ENCODE measurements around the gene DAB1. TPM values are rescaled to one million over a fixed set of nuclear protein-coding genes. Genes with fewer than 3 reads are reported as not detected.

Gene DAB1
- total and polyA plus RNA-seq, 2 of the 8 experiments (the other 6 are each of a cell fraction or from before 2014, with no cell fraction given): 4.4 to 11.8 TPM

DNA sequence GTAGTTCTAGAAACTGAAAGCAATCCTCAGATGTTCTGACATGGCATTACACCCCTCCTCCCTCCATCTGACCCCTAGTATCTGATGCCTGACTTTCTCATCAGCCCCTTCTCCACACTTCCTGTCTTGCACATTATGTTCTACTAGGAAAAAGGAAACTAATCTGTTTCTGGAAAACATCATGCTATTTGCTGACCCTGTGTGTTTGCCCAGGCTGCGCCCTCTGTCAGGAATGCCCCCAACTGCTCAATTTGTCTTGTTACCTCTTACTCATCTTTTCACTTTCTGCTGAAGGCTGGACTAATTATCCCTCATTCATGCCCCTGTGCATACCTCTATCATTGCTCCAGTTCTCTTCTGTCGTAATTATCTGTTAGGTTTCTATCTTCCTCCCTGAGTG is 37.5 kb upstream of the DAB1 start:
- Histone ChIP-seq H2BK15ac (ENCODE audit: low read length) (no peak overlapping the region), H2BK5ac (ENCODE audit: low read depth, low read length) (no peak overlapping the region), H2BK20ac (ENCODE audit: low read length) (no peak overlapping the region), H3K4me2 (ENCODE audit: insufficient read depth in 1 of 2, low read depth in 2 of 2, low read length in 2 of 2) (no peak overlapping the region), H3K79me2 (ENCODE audit: control insufficient read depth in 1 of 2, insufficient read depth in 2 of 2, low read length in 2 of 2) (no peaks in the 10 kb centered on the region), H2AK5ac (ENCODE audit: low read depth, low read length) (no peak overlapping the region), H3K27me3 (replicated peaks in 1 of 4; ENCODE audit: control insufficient read depth in 3 of 4, extremely low read depth in 1 of 4, insufficient read depth in 3 of 4, low read length in 3 of 4) (no peaks in the 10 kb centered on the region; a peak in 1 of 7 replicates), H3K23ac (ENCODE audit: insufficient read length) (no peak overlapping the region), H3K4me3 (ENCODE audit: extremely low read depth in 1 of 4, insufficient read depth in 2 of 4, low read depth in 3 of 4, low read length in 4 of 4) (no peak overlapping the region), H3K79me1 (ENCODE audit: low read depth, low read length) (no peaks in the 10 kb centered on the region), H3K9ac (replicated peaks in 1 of 4; ENCODE audit: extremely low read depth in 1 of 4, low read depth in 3 of 4, low read length in 3 of 4) (no peak overlapping the region), H2AFZ (ENCODE audit: low read length) (no peak overlapping the region), H3K36me3 (ENCODE audit: control insufficient read depth in 2 of 4, insufficient read depth in 4 of 4, low read length in 3 of 4) (no peaks in the 10 kb centered on the region), H3K56ac (replicated peaks; ENCODE audit: insufficient read length, low read depth, low read length) (no peak overlapping the region), H4K20me1 (replicated peaks in 1 of 2; ENCODE audit: control insufficient read depth in 1 of 2, insufficient read depth in 2 of 2, low read length in 2 of 2) (no peaks in the 10 kb centered on the region), H3K4me1 (replicated peaks in 1 of 4; ENCODE audit: control insufficient read depth in 3 of 4, insufficient read depth in 4 of 4, low read length in 3 of 4) (no peaks in the 10 kb centered on the region), H4K8ac (ENCODE audit: extremely low read depth, insufficient read depth, low read length) (no peak overlapping the region), H2BK12ac (ENCODE audit: low read depth, low read length) (no peak overlapping the region), H3K18ac (ENCODE audit: extremely low read depth, low read length) (no peak overlapping the region), H3K9me3 (ENCODE audit: insufficient read depth in 2 of 2, low read depth in 1 of 2, low read length in 1 of 2) (no peaks in the 10 kb centered on the region), H2BK120ac (replicated peaks; ENCODE audit: low read depth, low read length) (no peak overlapping the region), H4K91ac (replicated peaks; ENCODE audit: insufficient read length, low read length) (no peak overlapping the region), H3K14ac (ENCODE audit: insufficient read length) (no peak overlapping the region), H3K27ac (ENCODE audit: low read depth, low read length) (no peak overlapping the region), H3K23me2 (ENCODE audit: low read depth, low read length) (no peaks in the 10 kb centered on the region; the same call in 1 of the 2 replicates), H4K5ac (ENCODE audit: insufficient read length, low read depth, low read length) (no peak overlapping the region), H3K4ac (replicated peaks; ENCODE audit: insufficient read length, low read depth, low read length) (no peak overlapping the region)
- DNase-seq (ENCODE audit: low read depth in 1 of 2, low spot score in 2 of 2): no peak
- WGBS, 2 experiments (ENCODE audit: extremely low coverage in 1 of 2, insufficient coverage in 1 of 2, insufficient read length in 1 of 2, insufficient replicate concordance in 2 of 2, low coverage in 1 of 2, low lambda C conversion rate in 2 of 2, missing lambda C conversion rate in 1 of 2): 92% methylated on average over 2 of the region's 2 CpGs; no CpG with 5 or more reads in 1 of the 2 experiments
- ChIA-PET CTCF (ENCODE audit: partially characterized antibody) (no interaction called here), POLR2A (ENCODE audit: partially characterized antibody) (no interaction called here)
- FAIRE-seq: no peak
- TF ChIP-seq TAF1 (IDR thresholded peaks at IDR 0.05; ENCODE audit: low read depth, low read length) (no peak), JUN (IDR thresholded peaks at IDR 0.05; ENCODE audit: low read depth, low read length) (no peak), CHD1 (IDR thresholded peaks at IDR 0.05; ENCODE audit: low read depth, low read length) (no peak), RAD21 (IDR thresholded peaks at IDR 0.05 in 1 of 2, conservative IDR thresholded peaks at IDR 0.05 in 1 of 2; ENCODE audit: low read depth in 2 of 2, low read length in 2 of 2) (no peak), GTF2F1 (IDR thresholded peaks at IDR 0.05; ENCODE audit: borderline replicate concordance, low read depth, low read length) (no peak)
- TF ChIP-seq, protein P1, sequence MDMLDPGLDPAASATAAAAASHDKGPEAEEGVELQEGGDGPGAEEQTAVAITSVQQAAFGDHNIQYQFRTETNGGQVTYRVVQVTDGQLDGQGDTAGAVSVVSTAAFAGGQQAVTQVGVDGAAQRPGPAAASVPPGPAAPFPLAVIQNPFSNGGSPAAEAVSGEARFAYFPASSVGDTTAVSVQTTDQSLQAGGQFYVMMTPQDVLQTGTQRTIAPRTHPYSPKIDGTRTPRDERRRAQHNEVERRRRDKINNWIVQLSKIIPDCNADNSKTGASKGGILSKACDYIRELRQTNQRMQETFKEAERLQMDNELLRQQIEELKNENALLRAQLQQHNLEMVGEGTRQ (IDR thresholded peaks at IDR 0.05; ENCODE audit: low read length): no peak

All from H1 (cell line).